ENCODE measurements around the gene PDSS2. TPM values are rescaled to one million over a fixed set of nuclear protein-coding genes. Genes with fewer than 3 reads are reported as not detected.

Gene PDSS2
- total RNA-seq, 1 experiment from 2014 or later: 12.1 TPM

- Histone ChIP-seq H3K56ac (ENCODE audit: insufficient read length, low read depth, low read length) (no peak overlapping the region), H3K9me3 (ENCODE audit: control insufficient read depth, low read depth, low read length) (no peaks in the 10 kb centered on the region), H4K8ac (replicated peaks; ENCODE audit: insufficient read length, low read depth, low read length) (no peak overlapping the region), H3K27me3 (ENCODE audit: insufficient read depth, low read length) (no peaks in the 10 kb centered on the region), H3K14ac (ENCODE audit: insufficient read depth, low read length) (no peak overlapping the region), H3K4me2 (ENCODE audit: insufficient read depth, insufficient read length, low read length) (peak overlapping the region; percentile 8), H3K27ac (ENCODE audit: insufficient read length, low read depth, low read length) (no peak overlapping the region), H2AFZ (ENCODE audit: low read length) (no peak overlapping the region), H2BK20ac (ENCODE audit: low read depth, low read length, poor library complexity, severe bottlenecking) (no peak overlapping the region), H4K91ac (ENCODE audit: insufficient read length, low read depth, low read length) (no peak overlapping the region), H4K5ac (ENCODE audit: insufficient read length, low read depth, low read length) (no peak overlapping the region), H3K4ac (ENCODE audit: low read depth, low read length) (no peak overlapping the region), H4K20me1 (ENCODE audit: control insufficient read depth, insufficient read depth, insufficient read length) (no peaks in the 10 kb centered on the region), H3K79me2 (ENCODE audit: insufficient read depth, low read length) (no peaks in the 10 kb centered on the region), H2BK120ac (ENCODE audit: low read depth, low read length, poor library complexity, severe bottlenecking) (peak overlapping the region; percentile 48), H2BK5ac (ENCODE audit: insufficient read length, low read length) (no peak overlapping the region), H3K23ac (ENCODE audit: insufficient read length, low read depth, low read length) (no peak overlapping the region), H3K23me2 (ENCODE audit: insufficient read length, low read depth, low read length, poor library complexity, severe bottlenecking) (no peaks in the 10 kb centered on the region), H3K18ac (ENCODE audit: insufficient read length, low read depth, low read length) (no peak overlapping the region), H3K4me1 (ENCODE audit: insufficient read depth, low read length) (no peaks in the 10 kb centered on the region; the same call in 1 of the 2 replicates), H3K79me1 (ENCODE audit: insufficient read depth, low read depth, low read length, poor library complexity, severe bottlenecking) (no peaks in the 10 kb centered on the region), H2AK5ac (ENCODE audit: insufficient read length, low read length) (no peak overlapping the region), H3K9ac (ENCODE audit: extremely low read depth, insufficient read length, low read length) (no peak overlapping the region), H3T11ph (ENCODE audit: low read length) (no peak overlapping the region), H2BK15ac (ENCODE audit: low read depth, low read length) (no peak overlapping the region), H2BK12ac (ENCODE audit: insufficient read length, low read depth, low read length) (no peak overlapping the region)
- Mint-ChIP-seq H3K27ac (peak overlapping the region in 2 of 3 experiments; percentile 60 to 90; a peak in 2 of 7 replicates), H3K9me3 (peaks cover 0 to under 1% of the 10 kb centered on the region in 2 experiments; a peak in 3 of 5 replicates), H3K4me3 (no peak overlapping the region), H3K4me1 (peaks cover 21 to 22% of the 10 kb centered on the region in 2 experiments), H3K36me3 (ENCODE audit: insufficient read depth in 1 of 3, low read depth in 3 of 3) (peaks cover 0 to 9% (median under 1%) of the 10 kb centered on the region in 3 experiments; a peak in 4 of 7 replicates), H3K27me3 (ENCODE audit: low read depth) (no peaks in the 10 kb centered on the region; the same call in 1 of the 2 replicates)
- no peak for TF ChIP-seq CTCF (conservative IDR thresholded peaks at IDR 0.05)
- DNase-seq: no peak
- WGBS (ENCODE audit: extremely low coverage, insufficient read length, low lambda C conversion rate): no CpG with 5 or more reads among the region's 8 CpGs
These were observed 249.7 kb downstream of the PDSS2 start for GRCh38 chr6:107209406-107210305.
